Naive B cell (primary cell): Measurements from ENCODE around the gene SFMBT1. TPM values are rescaled to one million over a fixed set of nuclear protein-coding genes. Genes with fewer than 3 reads are reported as not detected.

Experiments
- polyA plus RNA-seq, 6 donors: library from polyadenylated mRNA; unstranded; fragments of 300-500 nt; fragmentation: Illumina TruSeq; gene quantifications; one replicate each; pipeline ENCODE4 v1.2.3, GENCODE V29; 2021; ENCODE audit warnings: low read depth in 6 of 6

The SFMBT1 gene
- polyA plus RNA-seq, 6 donors from 2014 or later, result 2.2 to 22.5 (median 19.6) TPM

Other genes with a start within 250 kb of the SFMBT1 start
- gene ITIH4, start 215.4 kb downstream of the SFMBT1 start, polyA plus RNA-seq, result not detected
- under 1 TPM in 1 of 6 donors, not detected in 5; 0.76 TPM for gene MUSTN1, start 211.1 kb downstream of the SFMBT1 start, polyA plus RNA-seq
- gene STIMATE, start 148.5 kb downstream of the SFMBT1 start, polyA plus RNA-seq, result 10 to 100 TPM in 1 of 6 donors, 1 to 10 TPM in 5; 3.6 to 10.2 (median 5.9) TPM
- gene RFT1, start 84.4 kb upstream of the SFMBT1 start, polyA plus RNA-seq, result 10 to 100 TPM; 16.9 to 26.7 (median 22.5) TPM
- gene PRKCD, start 115.1 kb upstream of the SFMBT1 start, polyA plus RNA-seq, result 10 to 100 TPM; 22.2 to 53.0 (median 31.6) TPM
- 10 to 100 TPM; 33.0 to 52.9 (median 45.9) TPM for gene TKT, start 209.9 kb upstream of the SFMBT1 start, polyA plus RNA-seq